Erythroblast (primary cell): ENCODE measurements around the gene NME7.

Experiments
- GATA1 ChIP-seq: IDR thresholded peaks from 2 replicates; pipeline ENCODE4 v1.6.1; 2011; ENCODE audit warnings: low read depth, mild to moderate bottlenecking, control low read depth, low read length, moderate library complexity
- POLR2A ChIP-seq: IDR thresholded peaks from 2 replicates; pipeline ENCODE4 v1.6.1; 2011; ENCODE audit warnings: mild to moderate bottlenecking, low read length

GRCh38 chr1:169214598-169214997 is 153.0 kb downstream of the NME7 start:
- TF ChIP-seq POLR2A (no peak), GATA1 (no peak)
